NCI-H2081 treated with DMSO at 0.1 percent for 48 hours (cell line): ENCODE data around the gene TNXB.
A peak's percentile ranks its signal among the peaks of the same experiment; 100 is the strongest.
"Not testable (repeated sequence)": the region's sequence is repeated elsewhere in the genome, so short reads cannot be mapped to it uniquely, and the experiment has no call there.

Experiments
- DNase-seq: peaks from one replicate; lab custom pipeline; 2025; lab: John Stamatoyannopoulos, UW

TNXB gene

GRCh38 chr6:32109114-32109764, at the start of gene TNXB:
TNXB (minus strand) TSS chr6:32109338; CDS start chr6:32098198, 11,140 bp downstream.
- no peak for DNase-seq

GRCh38 chr6:32158052-32158451, 48.9 kb upstream of the TNXB start:
- DNase-seq: no peak

GRCh38 chr6:32156891-32157290, 47.8 kb upstream of the TNXB start:
- DNase-seq: no peak

GRCh38 chr6:32154514-32155161, 45.5 kb upstream of the TNXB start:
- no peak for DNase-seq

- peak; percentile 68 for DNase-seq
Measured at GRCh38 chr6:32153564-32154513, 44.7 kb upstream of the TNXB start, which contains the start of gene PPT2. PPT2 (plus strand) TSS chr6:32154141; CDS start chr6:32154595, 454 bp downstream.

GRCh38 chr6:32152769-32153563, 43.8 kb upstream of the TNXB start:
- DNase-seq: no peak

- DNase-seq: no peak
Measured at GRCh38 chr6:32151863-32152768, 43.0 kb upstream of the TNXB start, which contains the start of gene PRRT1. PRRT1 (minus strand) TSS chr6:32151939; CDS start chr6:32151827, 112 bp downstream.

- no peak for DNase-seq
Measured at GRCh38 chr6:32151181-32151862, 42.2 kb upstream of the TNXB start.

- DNase-seq: no peak
Measured at GRCh38 chr6:32149932-32150870, 41.1 kb upstream of the TNXB start.

- DNase-seq: no peak
Measured at GRCh38 chr6:32149092-32149755, 40.1 kb upstream of the TNXB start.

GRCh38 chr6:32148289-32149091, 39.4 kb upstream of the TNXB start:
- DNase-seq: no peak

GRCh38 chr6:32147401-32148132, 38.4 kb upstream of the TNXB start:
- no peak for DNase-seq

GRCh38 chr6:32146687-32147086, 37.5 kb upstream of the TNXB start:
- no peak for DNase-seq

GRCh38 chr6:32146287-32146686, 37.1 kb upstream of the TNXB start:
- no peak for DNase-seq

GRCh38 chr6:32144238-32144637, 35.1 kb upstream of the TNXB start:
- not testable (repeated sequence) for DNase-seq

GRCh38 chr6:32140420-32141046, 31.4 kb upstream of the TNXB start:
- no peak for DNase-seq
